ENCODE data around the gene RPL5. TPM values are rescaled to one million over a fixed set of nuclear protein-coding genes. Genes with fewer than 3 reads are reported as not detected.
A peak's percentile ranks its signal among the peaks of the same experiment; 100 is the strongest.

The RPL5 gene
- total RNA-seq, 1 donor from 2014 or later: 1,528 TPM

DNA sequence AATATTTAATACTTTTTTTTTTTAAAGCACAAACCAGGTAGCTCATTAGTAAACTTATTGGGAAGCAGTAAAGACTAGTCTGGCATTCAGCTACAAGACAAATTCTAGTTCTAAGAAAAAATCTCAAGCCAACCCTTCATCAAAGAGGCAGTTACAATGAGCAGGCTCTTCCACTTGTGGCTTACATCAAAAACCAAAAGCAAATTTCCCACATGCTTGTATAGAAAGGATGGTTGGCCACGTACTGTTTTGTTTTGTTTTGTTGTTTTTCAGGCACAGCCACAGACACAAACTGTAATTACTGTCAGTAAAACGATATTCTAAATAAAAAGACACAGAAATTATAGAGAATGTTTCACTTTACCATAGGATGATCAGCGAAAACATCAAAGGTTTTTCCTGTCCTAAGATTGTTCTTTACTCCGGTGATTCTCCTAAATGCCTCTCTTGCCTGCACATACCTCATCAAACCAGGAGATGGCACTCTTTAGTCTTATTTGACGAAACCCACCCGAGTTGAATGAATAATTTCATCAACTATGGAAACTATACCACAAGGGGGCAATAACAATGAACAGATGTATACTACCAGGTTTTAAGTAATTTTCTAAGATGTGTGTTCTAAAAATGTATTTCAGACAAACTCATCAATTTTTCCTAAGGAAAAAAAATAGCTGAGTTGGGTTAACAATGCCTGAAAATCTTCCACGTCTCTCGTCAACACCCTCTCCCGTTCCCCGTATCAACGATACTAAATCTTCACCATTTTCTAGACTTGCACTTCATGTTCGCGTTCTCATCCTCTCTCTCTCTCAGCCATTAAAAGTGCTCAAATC is 26.9 kb downstream of the RPL5 start:
- no peak overlapping the region for H3K27ac Mint-ChIP-seq (ENCODE audit: unreplicated experiment)
- TF ChIP-seq, protein P1, sequence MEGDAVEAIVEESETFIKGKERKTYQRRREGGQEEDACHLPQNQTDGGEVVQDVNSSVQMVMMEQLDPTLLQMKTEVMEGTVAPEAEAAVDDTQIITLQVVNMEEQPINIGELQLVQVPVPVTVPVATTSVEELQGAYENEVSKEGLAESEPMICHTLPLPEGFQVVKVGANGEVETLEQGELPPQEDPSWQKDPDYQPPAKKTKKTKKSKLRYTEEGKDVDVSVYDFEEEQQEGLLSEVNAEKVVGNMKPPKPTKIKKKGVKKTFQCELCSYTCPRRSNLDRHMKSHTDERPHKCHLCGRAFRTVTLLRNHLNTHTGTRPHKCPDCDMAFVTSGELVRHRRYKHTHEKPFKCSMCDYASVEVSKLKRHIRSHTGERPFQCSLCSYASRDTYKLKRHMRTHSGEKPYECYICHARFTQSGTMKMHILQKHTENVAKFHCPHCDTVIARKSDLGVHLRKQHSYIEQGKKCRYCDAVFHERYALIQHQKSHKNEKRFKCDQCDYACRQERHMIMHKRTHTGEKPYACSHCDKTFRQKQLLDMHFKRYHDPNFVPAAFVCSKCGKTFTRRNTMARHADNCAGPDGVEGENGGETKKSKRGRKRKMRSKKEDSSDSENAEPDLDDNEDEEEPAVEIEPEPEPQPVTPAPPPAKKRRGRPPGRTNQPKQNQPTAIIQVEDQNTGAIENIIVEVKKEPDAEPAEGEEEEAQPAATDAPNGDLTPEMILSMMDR (conservative IDR thresholded peaks at IDR 0.05): peak; percentile 99
- no peak overlapping the region for H3K4me3 Mint-ChIP-seq
- no peaks in the 10 kb centered on the region for H3K4me1 Mint-ChIP-seq
- no peaks in the 10 kb centered on the region for H3K9me3 Mint-ChIP-seq
- H3K36me3 Mint-ChIP-seq (ENCODE audit: low read depth): no peaks in the 10 kb centered on the region
- DNase-seq (ENCODE audit: low read depth, low spot score): peak; percentile 36
- H3K27me3 Mint-ChIP-seq (ENCODE audit: low read depth): peaks cover 3% of the 10 kb centered on the region

DNA sequence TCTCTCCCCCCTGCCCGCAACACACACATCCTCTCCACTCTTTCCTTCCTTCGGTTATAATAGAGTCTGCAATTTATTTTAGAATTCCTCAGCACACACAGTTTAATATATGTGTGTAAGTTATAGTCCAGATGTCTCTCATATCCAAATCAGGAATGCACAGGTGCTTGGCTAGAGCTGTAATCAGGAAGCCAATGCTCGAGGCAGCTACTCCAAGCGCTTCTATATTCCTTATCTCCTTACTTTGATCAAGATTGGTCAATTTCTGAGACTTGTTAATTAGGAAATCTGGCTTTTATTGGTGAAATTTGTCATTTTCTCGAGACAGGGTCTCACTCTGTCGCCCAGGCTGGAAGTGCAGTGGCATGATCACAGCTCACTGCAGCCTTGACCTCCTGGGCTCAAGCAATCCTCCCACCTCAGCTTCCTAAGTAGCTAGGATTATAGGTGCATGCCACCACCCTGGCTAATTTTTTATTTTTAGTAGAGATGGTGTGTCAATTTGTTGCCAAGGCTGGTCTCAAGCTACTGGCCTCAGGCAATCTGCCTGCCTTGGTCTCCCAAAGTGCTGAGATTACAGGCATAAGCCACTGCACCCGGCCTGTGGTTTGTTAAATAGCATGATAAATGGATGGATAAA is 27.7 kb downstream of the RPL5 start:
- peaks cover 3% of the 10 kb centered on the region for H3K27me3 Mint-ChIP-seq (ENCODE audit: low read depth)

DNA sequence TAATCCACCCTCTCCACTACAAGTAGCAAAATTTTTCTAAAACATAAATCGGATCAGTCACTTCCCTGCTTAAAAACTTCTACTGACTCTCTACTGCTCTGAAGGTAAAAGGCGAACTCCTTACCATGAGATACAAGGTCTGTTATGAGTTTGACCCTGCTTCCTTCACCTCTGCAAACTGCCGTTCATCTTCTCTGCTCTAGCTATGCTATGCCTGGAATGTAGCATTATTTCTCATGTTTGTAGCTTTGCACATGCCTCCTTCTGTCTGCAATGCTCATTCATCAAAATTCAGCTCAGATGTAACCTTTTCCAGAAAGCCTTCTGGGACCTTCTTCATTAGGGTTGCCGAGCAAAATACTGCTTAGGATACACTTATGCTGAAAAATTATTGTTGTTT is 30.8 kb downstream of the RPL5 start:
- H3K4me1 Mint-ChIP-seq: no peaks in the 10 kb centered on the region

More for the DNA sequence above, 27.7 kb downstream of the RPL5 start:
- TF ChIP-seq, protein P1 (conservative IDR thresholded peaks at IDR 0.05): no peak
- Mint-ChIP-seq H3K4me3 (no peak overlapping the region), H3K9me3 (no peaks in the 10 kb centered on the region), H3K4me1 (no peaks in the 10 kb centered on the region), H3K27ac (ENCODE audit: unreplicated experiment) (no peak overlapping the region), H3K36me3 (ENCODE audit: low read depth) (no peaks in the 10 kb centered on the region)
- DNase-seq (ENCODE audit: low read depth, low spot score): no peak

DNA sequence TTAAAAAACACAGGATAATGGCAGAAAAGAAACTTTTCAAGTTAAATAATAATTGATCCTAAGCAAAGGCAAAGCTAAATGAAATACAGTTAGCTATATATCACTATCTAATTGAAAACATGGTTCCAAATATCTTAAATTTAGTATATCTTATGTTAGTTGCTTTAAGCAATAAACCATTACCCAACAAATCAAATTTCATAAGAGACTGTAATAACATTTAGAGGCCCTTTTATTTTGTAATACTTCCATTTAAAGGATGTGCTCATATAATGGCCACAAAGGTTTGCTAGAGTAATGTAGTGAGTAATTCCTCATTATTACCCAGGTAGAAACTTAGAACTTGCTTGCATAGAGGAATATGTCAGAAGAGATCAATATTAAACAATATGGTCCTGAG is 32.3 kb downstream of the RPL5 start:
- H3K9me3 Mint-ChIP-seq: no peaks in the 10 kb centered on the region
- TF ChIP-seq, protein P1 (conservative IDR thresholded peaks at IDR 0.05): no peak
- H3K36me3 Mint-ChIP-seq (ENCODE audit: low read depth): no peaks in the 10 kb centered on the region
- H3K4me3 Mint-ChIP-seq: no peak overlapping the region
- no peak overlapping the region for H3K27ac Mint-ChIP-seq (ENCODE audit: unreplicated experiment)
- no peaks in the 10 kb centered on the region for H3K4me1 Mint-ChIP-seq
- DNase-seq (ENCODE audit: low read depth, low spot score): no peak
- no peaks in the 10 kb centered on the region for H3K27me3 Mint-ChIP-seq (ENCODE audit: low read depth)

More for the DNA sequence above, 30.8 kb downstream of the RPL5 start:
- Mint-ChIP-seq H3K36me3 (ENCODE audit: low read depth) (no peaks in the 10 kb centered on the region), H3K4me3 (no peak overlapping the region), H3K9me3 (no peaks in the 10 kb centered on the region), H3K27me3 (ENCODE audit: low read depth) (no peaks in the 10 kb centered on the region), H3K27ac (ENCODE audit: unreplicated experiment) (no peak overlapping the region)
- TF ChIP-seq, protein P1 (conservative IDR thresholded peaks at IDR 0.05): no peak
- DNase-seq (ENCODE audit: low read depth, low spot score): no peak

DNA sequence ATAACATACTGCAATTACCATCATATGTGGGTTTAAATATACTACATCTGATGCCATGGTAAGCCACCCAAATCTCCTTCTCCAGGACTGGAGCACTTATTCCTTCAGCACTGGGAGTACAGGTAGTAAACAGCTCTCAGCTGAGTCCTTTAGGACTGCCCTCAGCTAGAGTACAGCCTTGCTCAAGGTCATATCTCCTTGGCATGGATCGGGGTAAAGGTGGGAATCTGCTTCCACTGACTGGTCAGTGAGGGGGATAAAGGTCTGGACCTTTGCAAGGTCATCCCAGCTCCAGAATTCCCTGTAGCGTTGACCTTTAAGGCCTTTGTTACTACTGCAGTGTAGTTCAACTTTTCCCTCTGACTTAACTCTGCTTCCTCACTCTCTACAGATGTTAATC is 38.8 kb downstream of the RPL5 start:
- no peaks in the 10 kb centered on the region for H3K36me3 Mint-ChIP-seq (ENCODE audit: low read depth)
- H3K9me3 Mint-ChIP-seq: peaks cover 3% of the 10 kb centered on the region
- TF ChIP-seq, protein P1 (conservative IDR thresholded peaks at IDR 0.05): no peak
- H3K27me3 Mint-ChIP-seq (ENCODE audit: low read depth): no peaks in the 10 kb centered on the region
- H3K4me1 Mint-ChIP-seq: no peaks in the 10 kb centered on the region
- no peak overlapping the region for H3K27ac Mint-ChIP-seq (ENCODE audit: unreplicated experiment)
- DNase-seq (ENCODE audit: low read depth, low spot score): no peak
- no peak overlapping the region for H3K4me3 Mint-ChIP-seq

All from neural crest cell (in vitro differentiated cells).